HG02763 (cell line): ENCODE measurements around the gene POM121L2.
"Not testable (repeated sequence)": the region's sequence is repeated elsewhere in the genome, so short reads cannot be mapped to it uniquely, and the experiment has no call there.

ENCODE experiments used
- ATAC-seq: cut with Tn5 transposase; IDR thresholded peaks from one replicate; pipeline ENCODE4 v1.9.1; 2021; ENCODE audit warnings: mild to moderate bottlenecking, moderate library complexity; ENCODE audit not compliant: unreplicated experiment

Gene POM121L2

DNA sequence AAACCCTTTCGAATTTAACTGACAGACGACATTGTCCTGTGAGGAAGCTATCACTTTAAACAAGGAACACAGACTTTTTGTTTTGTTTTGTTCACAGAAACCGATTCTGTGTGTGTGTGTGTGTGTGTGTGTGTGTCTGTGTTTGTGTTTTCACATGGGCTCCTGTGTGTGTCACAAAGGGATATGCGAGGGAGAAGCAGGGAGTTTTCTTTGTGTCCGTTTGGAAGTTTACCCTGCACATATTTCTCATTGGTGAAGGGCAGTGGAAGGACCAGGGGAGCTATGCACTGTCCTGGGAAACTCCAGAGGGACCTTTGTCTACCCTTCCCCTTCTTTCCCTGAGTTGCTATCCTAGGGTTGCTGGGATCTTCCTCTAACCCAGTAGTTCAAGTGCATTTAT is 17.7 kb downstream of the POM121L2 start:
- ATAC-seq = no peak

- no peak for ATAC-seq
These were observed 18.5 kb downstream of the POM121L2 start for GRCh38 chr6:27293436-27294098.

GRCh38 chr6:27290850-27291208 is 21.2 kb downstream of the POM121L2 start:
- ATAC-seq = no peak

DNA sequence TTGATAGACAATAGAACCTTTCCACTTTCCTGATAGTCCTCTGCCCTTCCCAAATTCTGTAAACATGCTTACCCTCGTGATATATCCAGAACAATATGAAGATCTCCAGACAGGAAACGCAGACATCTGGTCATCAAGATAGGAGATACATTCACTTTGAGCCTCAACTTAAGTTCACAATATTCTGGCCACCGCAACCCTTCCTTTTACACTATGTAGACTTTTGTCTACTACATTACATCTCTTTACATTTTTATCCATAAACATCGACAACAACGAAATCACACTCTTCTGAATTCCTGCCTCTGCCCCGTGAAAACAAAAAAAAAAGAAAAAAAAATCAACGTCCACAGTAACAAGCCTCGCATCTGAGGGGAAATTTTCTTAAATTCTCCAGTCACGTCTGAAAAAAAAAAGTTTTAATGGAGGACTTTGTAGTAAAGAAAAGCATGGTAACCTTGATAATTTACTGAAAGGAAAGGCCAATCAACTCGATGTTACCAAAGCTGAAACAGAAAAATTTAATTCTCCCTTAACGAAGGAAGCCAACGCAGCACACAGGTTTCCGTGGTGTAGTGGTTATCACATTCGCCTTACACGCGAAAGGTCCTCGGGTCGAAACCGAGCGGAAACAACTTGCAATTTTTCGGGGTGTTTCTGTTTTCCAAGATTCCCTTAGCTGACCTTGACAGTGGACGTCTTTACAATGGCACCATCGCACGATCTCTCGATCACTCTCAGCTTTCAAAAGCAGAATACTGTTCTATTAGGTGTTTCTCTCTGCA is 21.8 kb downstream of the POM121L2 start:
- no peak for ATAC-seq

DNA sequence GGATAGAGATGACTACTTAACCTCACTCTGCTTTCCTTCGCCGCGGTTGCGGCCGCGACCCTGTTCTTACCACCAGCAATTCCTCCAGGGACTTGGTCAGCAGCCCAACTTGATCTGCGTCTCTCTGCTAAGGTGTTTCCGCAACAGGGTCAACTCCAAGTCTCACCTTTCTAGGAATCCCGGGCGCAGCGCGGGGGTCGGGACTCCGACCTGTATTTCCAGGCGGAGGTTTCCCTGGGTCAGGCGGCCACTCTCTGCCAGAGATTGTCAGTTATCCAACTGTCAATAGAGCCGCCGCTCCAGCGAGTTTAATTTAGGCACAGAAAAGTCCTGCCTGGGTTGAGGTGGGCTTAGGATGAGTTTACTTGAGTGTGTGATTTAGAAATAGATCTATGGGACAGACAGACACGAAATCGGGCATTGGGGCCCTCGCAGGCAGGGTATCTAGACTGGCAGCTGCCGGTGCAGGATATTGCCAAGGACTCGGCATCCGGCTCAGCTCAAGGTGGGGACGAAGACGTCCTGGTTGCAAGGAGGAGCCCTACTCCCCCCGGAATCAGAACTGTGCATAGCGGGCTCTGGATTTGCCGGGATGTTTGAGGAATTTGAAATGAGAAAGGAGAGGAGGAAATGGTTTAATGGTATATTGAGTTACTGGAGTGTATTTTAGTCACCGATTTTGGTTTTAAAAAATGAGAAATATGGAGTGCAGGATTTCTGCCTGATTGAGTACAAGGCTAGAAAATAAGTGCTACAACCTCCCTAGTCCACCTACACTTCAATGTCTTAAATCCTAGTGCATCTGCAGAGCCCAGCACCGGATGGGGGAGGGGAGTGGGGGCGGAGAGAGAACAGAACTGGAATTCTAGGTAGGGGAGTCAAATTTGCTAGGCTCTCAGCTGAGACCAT is 23.7 kb downstream of the POM121L2 start:
- ATAC-seq = no peak

DNA sequence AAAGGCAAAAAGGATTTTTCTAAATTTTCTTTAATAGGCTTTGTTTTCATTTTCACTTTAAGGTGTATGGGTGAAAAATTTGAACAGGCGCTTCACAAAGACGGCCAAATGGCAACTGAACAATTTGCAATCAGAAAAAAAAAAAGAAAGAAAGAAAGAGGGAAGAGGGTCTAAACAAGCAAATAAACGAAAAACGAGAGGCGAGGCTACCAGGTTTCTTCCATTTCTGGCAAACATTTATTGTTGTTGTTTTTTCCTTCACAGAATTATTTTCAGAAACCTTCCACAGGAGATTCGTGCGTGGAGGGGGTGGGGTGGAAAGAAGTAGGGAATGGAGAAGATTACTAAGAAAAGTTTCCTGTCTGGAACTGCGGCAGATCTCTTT is 24.3 kb downstream of the POM121L2 start:
- ATAC-seq = no peak

DNA sequence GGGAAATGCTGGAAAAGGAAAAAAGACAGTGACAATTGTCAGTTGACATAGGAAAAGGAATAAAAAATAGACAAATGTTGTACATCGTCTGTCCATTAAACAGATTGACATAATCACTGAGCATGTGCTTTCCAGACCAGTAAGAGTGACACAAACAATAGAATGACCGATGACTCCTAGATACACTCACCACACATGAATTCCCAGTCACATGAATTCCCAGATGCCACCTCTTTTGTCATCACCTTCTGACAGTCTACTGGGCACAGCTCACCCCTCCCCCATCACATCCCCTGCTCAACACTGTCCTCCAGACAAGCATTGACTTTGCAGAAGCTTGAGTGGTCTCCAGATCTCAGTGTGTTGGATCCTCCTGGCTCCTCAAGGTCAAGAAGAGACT is 25.9 kb downstream of the POM121L2 start:
- ATAC-seq = no peak

DNA sequence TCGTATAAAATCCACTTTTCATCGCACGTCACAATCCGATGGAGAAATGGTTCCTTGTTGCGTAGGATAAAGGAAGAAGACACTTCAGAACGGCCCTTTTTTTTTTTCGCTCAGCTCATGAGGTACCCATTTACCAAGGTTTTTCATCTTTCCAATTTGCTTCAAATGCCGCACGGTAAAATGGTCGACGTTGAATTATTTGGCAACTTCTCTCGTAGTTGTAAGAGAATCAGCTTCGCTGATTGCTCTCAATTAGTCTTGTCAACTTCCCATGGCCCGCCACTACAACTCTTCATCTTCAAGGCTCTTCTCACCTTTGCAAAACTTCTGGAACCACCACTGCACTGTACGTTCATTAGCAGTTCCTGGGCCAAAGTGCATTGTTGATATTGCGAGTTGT is 28.8 kb downstream of the POM121L2 start:
- ATAC-seq = no peak

DNA sequence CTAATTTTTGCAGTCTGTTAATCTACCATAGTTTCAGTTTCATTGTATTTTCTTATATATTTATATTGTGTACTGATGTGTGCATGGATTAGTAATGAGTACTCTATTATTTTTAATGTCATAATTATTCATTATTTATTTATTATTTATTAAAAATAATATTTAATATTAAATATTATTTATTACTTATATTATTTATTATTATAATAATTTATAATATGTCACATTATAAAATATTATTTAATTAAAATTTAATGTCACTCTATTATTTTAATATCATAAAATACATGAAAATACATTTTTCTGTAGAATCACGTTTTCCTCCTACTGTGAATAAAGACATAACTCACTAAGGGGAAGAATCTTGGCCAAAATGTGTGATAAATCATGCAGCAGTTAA is 30.5 kb downstream of the POM121L2 start:
- ATAC-seq = no peak

DNA sequence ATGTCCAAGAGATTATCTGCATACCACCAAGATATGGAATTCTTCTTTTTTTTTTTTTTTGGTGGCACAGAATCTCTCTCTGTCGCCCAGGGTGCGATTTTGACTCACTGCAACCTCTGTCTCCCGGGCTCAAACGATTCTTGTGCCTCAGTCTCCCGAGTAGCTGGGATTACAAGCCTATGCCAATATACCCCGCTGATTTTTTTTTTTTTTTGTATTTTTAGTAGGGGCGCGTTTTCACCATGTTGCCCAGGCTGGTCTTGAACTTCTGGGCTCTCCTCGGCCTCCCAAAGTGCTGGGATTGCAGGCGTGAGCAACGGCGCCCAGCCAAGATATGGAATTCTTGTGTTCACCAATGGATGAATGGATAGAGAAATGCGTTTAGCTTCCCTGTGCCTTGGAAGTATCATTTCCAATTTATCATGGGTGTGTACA is 31.0 kb downstream of the POM121L2 start:
- ATAC-seq = no peak

- no peak for ATAC-seq
These were observed 31.5 kb downstream of the POM121L2 start for GRCh38 chr6:27280540-27281000.

GRCh38 chr6:27280064-27280539 is 32.0 kb downstream of the POM121L2 start:
- ATAC-seq = no peak

GRCh38 chr6:27279513-27280063 is 32.5 kb downstream of the POM121L2 start:
- no peak for ATAC-seq

DNA sequence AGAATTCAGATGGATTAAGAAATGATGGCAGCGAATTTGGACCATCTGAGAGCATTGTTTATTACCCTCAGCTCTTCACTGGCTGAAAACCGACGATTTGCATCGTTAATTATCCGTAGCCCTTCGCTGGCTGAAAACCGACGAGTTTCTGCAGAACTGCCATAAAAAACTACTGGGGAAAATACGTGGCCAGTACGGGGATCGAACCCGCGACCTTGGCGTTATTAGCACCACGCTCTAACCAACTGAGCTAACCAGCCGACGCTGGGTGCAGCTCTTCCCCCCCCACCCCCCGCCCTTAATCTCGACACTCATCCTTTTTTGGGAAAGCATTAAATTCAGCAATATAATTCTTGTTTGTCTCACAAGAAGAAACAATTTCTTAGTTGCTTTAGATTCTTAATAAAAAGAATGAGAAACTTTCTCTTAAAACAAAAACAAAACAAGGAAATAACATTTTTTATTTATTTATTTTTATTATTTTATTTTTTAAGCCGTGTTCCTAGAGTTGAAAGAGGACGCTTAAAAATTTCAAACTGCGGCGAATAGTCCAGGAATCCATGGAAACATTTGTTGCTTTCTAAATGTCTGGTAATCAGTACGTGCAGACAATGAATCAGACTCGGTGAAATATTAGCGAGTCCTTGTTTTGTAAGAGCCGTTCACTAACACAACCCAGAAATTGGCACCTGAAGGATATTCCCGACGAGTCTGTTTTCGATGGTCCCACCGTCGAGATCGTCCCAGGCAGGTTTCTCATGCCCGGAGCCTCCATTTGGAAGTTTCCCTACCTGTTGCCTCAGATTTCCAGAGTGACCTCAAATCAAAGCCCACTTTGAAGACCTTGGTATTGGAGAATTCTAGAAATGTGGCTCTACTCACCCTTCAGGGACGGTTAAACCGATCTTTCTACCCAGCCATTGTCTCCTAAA is 36.8 kb downstream of the POM121L2 start:
- ATAC-seq = no peak

DNA sequence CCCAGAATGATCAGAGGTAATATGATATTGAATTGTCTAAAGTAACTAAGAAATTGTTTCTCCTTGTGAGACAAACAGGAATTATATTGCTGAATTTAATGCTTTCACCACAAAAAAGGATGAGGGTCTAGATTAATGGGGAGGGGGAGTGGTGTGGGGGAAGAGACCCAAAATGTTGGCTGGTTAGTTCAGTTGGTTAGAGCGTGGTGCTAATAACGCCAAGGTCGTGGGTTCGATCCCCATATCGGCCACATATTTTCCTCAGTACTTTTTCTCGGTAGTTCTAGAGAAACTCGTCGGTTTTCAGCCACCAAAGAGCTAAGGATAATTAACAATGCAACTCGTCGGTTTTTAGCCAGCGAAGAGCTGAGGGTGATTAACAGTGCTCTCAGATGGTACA is 38.3 kb downstream of the POM121L2 start:
- no peak for ATAC-seq

DNA sequence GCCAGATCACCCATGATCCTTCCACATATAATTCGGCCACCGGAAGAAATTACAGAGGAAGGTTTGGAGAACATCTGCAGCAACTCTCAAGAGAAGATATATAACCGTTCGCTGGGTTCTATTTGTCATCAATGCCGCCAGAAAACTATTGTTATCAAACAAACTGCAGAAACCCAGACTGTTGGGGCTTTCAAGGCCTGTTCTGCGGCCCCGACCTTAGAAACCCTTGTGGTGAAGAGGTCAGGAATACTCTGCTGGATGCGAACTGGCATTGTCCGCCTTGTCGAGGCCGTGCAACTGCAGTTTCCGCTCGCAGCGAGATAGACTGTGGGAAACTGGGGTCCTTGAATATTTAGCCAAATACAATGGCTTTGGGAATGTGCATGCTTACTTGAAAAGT is 43.3 kb downstream of the POM121L2 start:
- ATAC-seq = no peak

- no peak for ATAC-seq
These were observed 44.1 kb downstream of the POM121L2 start for GRCh38 chr6:27267857-27268434.

DNA sequence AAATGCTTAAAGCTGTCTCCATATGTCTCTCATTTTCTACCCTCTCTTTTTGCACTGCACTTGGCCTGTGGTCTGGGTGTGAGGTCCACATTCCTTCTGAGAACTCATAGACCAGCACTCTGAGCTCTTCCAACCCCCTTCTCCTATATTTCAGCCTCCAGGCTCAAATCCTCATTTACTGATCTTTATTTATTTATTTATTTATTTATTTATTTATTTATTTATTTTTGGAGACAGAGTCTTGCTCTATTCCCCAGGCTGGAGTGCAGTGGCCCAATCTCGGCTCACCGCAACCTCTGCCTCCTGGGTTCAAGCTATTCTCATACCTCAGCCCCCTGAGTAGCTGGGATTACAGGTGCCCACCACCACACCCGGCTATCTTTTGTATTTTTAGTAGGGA is 45.1 kb downstream of the POM121L2 start:
- not testable (repeated sequence) for ATAC-seq

GRCh38 chr6:27263886-27264285 is 48.2 kb downstream of the POM121L2 start:
- no peak for ATAC-seq
